GM19351 (cell line): ENCODE results near the gene TXNRD1.
A peak's percentile ranks its signal among the peaks of the same experiment; 100 is the strongest.
"Not testable (repeated sequence)": the region's sequence is repeated elsewhere in the genome, so short reads cannot be mapped to it uniquely, and the experiment has no call there.

ENCODE experiments used
- ATAC-seq: cut with Tn5 transposase; IDR thresholded peaks from one replicate; pipeline ENCODE4 v1.9.1; 2021; ENCODE audit warnings: mild to moderate bottlenecking, moderate library complexity; ENCODE audit not compliant: unreplicated experiment

TXNRD1 gene

GRCh38 chr12:104360983-104361707 lies 145.6 kb downstream of the TXNRD1 start:
- no peak for ATAC-seq

GRCh38 chr12:104365921-104366410 lies 150.4 kb downstream of the TXNRD1 start:
- ATAC-seq = no peak

- no peak for ATAC-seq
Observed at GRCh38 chr12:104369708-104370107, 154.1 kb downstream of the TXNRD1 start.

- ATAC-seq = no peak
Observed at GRCh38 chr12:104371043-104371870, 155.7 kb downstream of the TXNRD1 start.

GRCh38 chr12:104372061-104372720 lies 156.6 kb downstream of the TXNRD1 start:
- no peak for ATAC-seq

GRCh38 chr12:104372721-104373335 lies 157.2 kb downstream of the TXNRD1 start:
- ATAC-seq = no peak

GRCh38 chr12:104374071-104374470 lies 158.5 kb downstream of the TXNRD1 start:
- ATAC-seq = no peak

- ATAC-seq = no peak
Observed at GRCh38 chr12:104374806-104375205, 159.2 kb downstream of the TXNRD1 start.

- ATAC-seq = no peak
Observed at GRCh38 chr12:104375775-104376174, 160.2 kb downstream of the TXNRD1 start.

- ATAC-seq = no peak
Observed at GRCh38 chr12:104376650-104377513, 161.3 kb downstream of the TXNRD1 start.

- ATAC-seq = no peak
Observed at GRCh38 chr12:104377514-104377812, 161.9 kb downstream of the TXNRD1 start.

- no peak for ATAC-seq
Observed at GRCh38 chr12:104378427-104378826, 162.8 kb downstream of the TXNRD1 start.

- ATAC-seq = no peak
Observed at GRCh38 chr12:104381341-104381730, 165.8 kb downstream of the TXNRD1 start.

GRCh38 chr12:104381731-104382480 lies 166.3 kb downstream of the TXNRD1 start:
- ATAC-seq = peak; percentile 59

GRCh38 chr12:104384141-104384880 lies 168.7 kb downstream of the TXNRD1 start:
- ATAC-seq = no peak

GRCh38 chr12:104385510-104385909 lies 169.9 kb downstream of the TXNRD1 start:
- ATAC-seq = no peak

- no peak for ATAC-seq
Observed at GRCh38 chr12:104386461-104386860, 170.9 kb downstream of the TXNRD1 start.

- ATAC-seq = no peak
Observed at GRCh38 chr12:104387190-104387589, 171.6 kb downstream of the TXNRD1 start.

GRCh38 chr12:104394086-104394485 lies 178.5 kb downstream of the TXNRD1 start:
- ATAC-seq = not testable (repeated sequence)
